ENCODE measurements around the gene ECM1. TPM values are rescaled to one million over a fixed set of nuclear protein-coding genes. Genes with fewer than 3 reads are reported as not detected.

ECM1 gene
- total RNA-seq, 1 donor from 2014 or later, result 2.8 TPM

GRCh38 chr1:150537732-150538684, 30.1 kb downstream of the ECM1 start:
- no peak for TF ChIP-seq CTCF (IDR thresholded peaks at IDR 0.05; ENCODE audit: partially characterized antibody, unreplicated experiment)
- Mint-ChIP-seq H3K36me3 (ENCODE audit: unreplicated experiment) (no peaks in the 10 kb centered on the region), H3K4me3 (ENCODE audit: unreplicated experiment) (no peak overlapping the region), H3K9me3 (ENCODE audit: unreplicated experiment) (peaks cover 3% of the 10 kb centered on the region), H3K4me1 (ENCODE audit: low read depth, unreplicated experiment) (no peaks in the 10 kb centered on the region), H3K27ac (ENCODE audit: unreplicated experiment) (no peak overlapping the region), H3K27me3 (ENCODE audit: unreplicated experiment) (peaks cover 1% of the 10 kb centered on the region)
- peak; percentile 18 for DNase-seq

GRCh38 chr1:150543500-150544143, 35.7 kb downstream of the ECM1 start:
- no peak for DNase-seq
- Mint-ChIP-seq H3K27ac (ENCODE audit: unreplicated experiment) (no peak overlapping the region), H3K36me3 (ENCODE audit: unreplicated experiment) (no peaks in the 10 kb centered on the region), H3K9me3 (ENCODE audit: unreplicated experiment) (peaks cover 5% of the 10 kb centered on the region), H3K4me3 (ENCODE audit: unreplicated experiment) (no peak overlapping the region), H3K4me1 (ENCODE audit: low read depth, unreplicated experiment) (no peaks in the 10 kb centered on the region), H3K27me3 (ENCODE audit: unreplicated experiment) (peaks cover 5% of the 10 kb centered on the region)
- TF ChIP-seq CTCF (IDR thresholded peaks at IDR 0.05; ENCODE audit: partially characterized antibody, unreplicated experiment), result no peak

GRCh38 chr1:150544204-150544603, 36.3 kb downstream of the ECM1 start:
- no peak overlapping the region for H3K4me3 Mint-ChIP-seq (ENCODE audit: unreplicated experiment)
- no peaks in the 10 kb centered on the region for H3K4me1 Mint-ChIP-seq (ENCODE audit: low read depth, unreplicated experiment)
- H3K27me3 Mint-ChIP-seq (ENCODE audit: unreplicated experiment), result peaks cover 5% of the 10 kb centered on the region
- TF ChIP-seq CTCF (IDR thresholded peaks at IDR 0.05; ENCODE audit: partially characterized antibody, unreplicated experiment), result no peak
- peaks cover 5% of the 10 kb centered on the region for H3K9me3 Mint-ChIP-seq (ENCODE audit: unreplicated experiment)
- H3K36me3 Mint-ChIP-seq (ENCODE audit: unreplicated experiment), result no peaks in the 10 kb centered on the region
- no peak for DNase-seq
- H3K27ac Mint-ChIP-seq (ENCODE audit: unreplicated experiment), result no peak overlapping the region

- no peak for DNase-seq
- peaks cover 5% of the 10 kb centered on the region for H3K9me3 Mint-ChIP-seq (ENCODE audit: unreplicated experiment)
- H3K27me3 Mint-ChIP-seq (ENCODE audit: unreplicated experiment), result peaks cover 9% of the 10 kb centered on the region
- H3K27ac Mint-ChIP-seq (ENCODE audit: unreplicated experiment), result no peak overlapping the region
- no peak for TF ChIP-seq CTCF (IDR thresholded peaks at IDR 0.05; ENCODE audit: partially characterized antibody, unreplicated experiment)
- no peaks in the 10 kb centered on the region for H3K4me1 Mint-ChIP-seq (ENCODE audit: low read depth, unreplicated experiment)
- H3K4me3 Mint-ChIP-seq (ENCODE audit: unreplicated experiment), result no peak overlapping the region
- no peaks in the 10 kb centered on the region for H3K36me3 Mint-ChIP-seq (ENCODE audit: unreplicated experiment)
Measured at GRCh38 chr1:150545486-150546032, 37.6 kb downstream of the ECM1 start.

Measured in glutamatergic neuron (in vitro differentiated cells).